GM19397 (cell line): ENCODE results near the gene POLR3E.

Experiments
- ATAC-seq: cut with Tn5 transposase; IDR thresholded peaks from one replicate; pipeline ENCODE4 v1.9.1; 2021; ENCODE audit warnings: mild to moderate bottlenecking, moderate library complexity; ENCODE audit not compliant: unreplicated experiment

POLR3E gene

DNA sequence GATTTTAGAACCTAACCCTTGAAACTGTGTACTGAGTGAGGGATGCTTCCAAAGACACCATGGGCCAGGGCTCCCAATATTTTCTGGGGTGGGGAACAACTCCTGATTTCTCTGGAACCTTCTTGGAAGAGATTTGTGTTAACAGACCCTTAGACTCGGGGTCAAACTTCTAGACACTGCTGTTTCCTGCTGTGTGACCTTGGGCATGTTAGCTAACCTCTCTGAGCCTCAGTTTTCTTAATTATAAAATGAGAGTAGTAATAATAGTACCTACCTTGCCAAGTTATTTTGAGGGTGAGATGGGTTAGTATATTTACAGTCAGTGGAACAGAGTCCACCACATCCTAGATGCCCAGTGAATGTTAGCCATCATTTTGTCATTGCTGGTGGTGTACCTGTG, 18.8 kb downstream of the POLR3E start:
- ATAC-seq: no peak

- no peak for ATAC-seq
These were observed 19.2 kb downstream of the POLR3E start for GRCh38 chr16:22316411-22316811.

- no peak for ATAC-seq
These were observed 19.9 kb downstream of the POLR3E start for GRCh38 chr16:22317001-22317530.

- no peak for ATAC-seq
These were observed 20.4 kb downstream of the POLR3E start for GRCh38 chr16:22317625-22318024.

- ATAC-seq: no peak
These were observed 21.6 kb downstream of the POLR3E start for GRCh38 chr16:22318690-22319358.

- ATAC-seq: no peak
These were observed 23.5 kb downstream of the POLR3E start for GRCh38 chr16:22320572-22321339.

- no peak for ATAC-seq
These were observed 24.3 kb downstream of the POLR3E start for GRCh38 chr16:22321340-22322001.

DNA sequence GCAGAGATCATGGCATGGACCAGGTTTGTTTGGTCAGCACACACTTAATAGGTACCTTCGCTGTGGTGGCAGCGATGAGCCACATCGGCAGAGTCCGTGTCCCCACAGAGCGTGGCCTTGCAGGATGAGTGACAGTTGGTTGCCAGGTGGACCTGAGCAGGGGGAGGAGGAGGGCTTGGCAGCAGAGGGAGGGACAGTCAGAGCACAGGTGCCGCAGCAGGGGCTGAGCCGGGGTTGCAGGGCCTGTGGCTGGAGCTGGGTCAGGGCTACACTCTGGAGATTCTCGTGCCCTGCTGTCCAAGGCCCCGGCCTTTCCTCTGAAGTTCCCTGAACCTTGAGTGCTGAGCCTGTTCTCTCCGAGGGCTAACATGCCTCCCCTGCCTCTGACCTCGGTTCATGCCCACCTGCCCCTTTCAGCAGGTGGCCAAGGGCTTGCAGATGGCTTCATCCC, 24.8 kb downstream of the POLR3E start:
- ATAC-seq: no peak

- ATAC-seq: no peak
These were observed 25.5 kb downstream of the POLR3E start for GRCh38 chr16:22322741-22323140.

GRCh38 chr16:22323173-22323958, 26.2 kb downstream of the POLR3E start:
- no peak for ATAC-seq

DNA sequence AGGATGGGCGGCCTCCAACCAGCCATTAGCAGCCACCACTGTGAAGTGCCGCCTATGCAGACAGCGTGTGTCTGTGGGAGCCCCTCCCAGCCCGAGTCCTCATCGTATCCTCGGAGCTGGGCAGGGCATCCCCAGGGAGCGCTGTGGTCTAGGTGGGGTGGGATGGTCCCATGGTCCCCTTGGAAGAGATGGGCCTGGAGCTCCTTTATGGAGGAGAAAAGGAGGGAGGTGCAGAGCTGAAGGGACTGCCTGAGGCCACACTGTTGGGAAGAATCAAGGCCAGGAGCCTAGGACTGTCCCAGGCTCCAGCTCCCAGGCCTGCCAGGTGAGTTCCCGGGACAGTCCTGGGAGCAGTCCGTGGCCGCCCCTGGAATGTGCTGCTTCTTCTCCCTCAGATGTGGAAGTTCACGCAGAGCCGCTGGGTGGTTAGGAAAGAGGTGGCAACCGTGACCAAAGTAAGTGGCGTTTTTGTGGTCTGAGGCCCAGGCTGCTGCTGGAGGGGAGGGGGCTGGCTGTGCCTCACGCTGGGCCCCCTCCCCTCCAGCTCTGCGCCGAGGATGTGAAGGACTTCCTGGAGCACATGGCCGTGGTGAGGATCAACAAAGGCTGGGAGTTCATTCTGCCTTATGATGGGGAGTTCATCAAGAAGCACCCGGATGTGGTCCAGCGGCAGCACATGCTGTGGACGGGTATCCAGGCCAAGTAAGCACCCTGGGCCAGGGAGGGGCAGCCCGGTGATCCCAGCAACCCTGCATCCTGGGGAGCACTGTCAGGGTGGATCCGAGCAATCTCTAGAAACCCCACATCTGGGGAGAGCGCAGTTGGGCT, 27.0 kb downstream of the POLR3E start:
- ATAC-seq: no peak

GRCh38 chr16:22324787-22325597, 27.8 kb downstream of the POLR3E start:
- ATAC-seq: no peak

- ATAC-seq: no peak
These were observed 28.6 kb downstream of the POLR3E start for GRCh38 chr16:22325598-22326368.

DNA sequence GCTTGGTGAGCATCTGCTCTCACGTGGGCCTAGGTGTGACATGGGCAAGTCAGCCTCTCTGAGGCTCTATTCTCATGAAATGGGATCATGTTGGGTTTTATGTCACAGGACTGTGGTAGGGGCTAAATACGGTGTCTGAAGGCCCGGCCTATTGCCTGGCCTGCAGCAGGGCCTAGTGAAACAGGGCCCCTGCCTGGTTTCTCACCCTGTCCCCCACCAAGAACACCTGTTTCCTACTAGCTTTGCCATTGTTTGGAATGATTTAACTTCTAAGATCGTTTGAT, 29.1 kb downstream of the POLR3E start:
- ATAC-seq: no peak

DNA sequence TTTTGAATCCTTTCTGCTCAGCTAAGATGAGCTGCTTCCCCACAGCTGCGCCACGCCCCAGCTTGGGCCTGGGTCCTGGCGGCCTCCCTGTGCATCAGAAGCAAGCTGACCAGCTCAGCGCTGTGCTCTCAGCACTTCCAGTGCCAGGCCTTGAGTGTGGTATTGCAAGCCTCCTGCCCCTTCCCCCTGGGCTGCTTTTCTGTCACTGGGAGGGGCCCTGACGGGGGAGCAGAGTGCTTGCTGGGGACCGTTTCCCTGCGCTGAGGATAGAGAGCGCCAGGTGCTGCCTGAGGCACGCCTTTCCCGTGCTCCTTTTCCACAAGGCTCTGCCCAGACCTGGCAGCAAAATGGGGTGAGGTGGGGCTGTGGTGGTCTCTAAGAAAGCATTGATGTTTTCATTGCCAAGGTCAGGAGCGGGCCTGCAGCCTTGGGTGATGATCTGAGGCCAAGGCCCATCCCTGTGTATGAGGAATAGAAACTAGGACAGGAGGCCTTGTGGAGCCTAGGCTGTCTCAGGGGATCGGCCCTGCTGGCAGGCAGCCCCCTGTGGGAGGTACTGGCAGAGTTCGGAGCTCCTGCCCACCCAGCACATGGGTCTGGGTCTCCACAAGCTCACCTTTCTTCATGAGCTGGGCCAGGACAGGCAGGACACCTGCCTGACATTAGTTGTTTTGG, 29.7 kb downstream of the POLR3E start:
- ATAC-seq: no peak

DNA sequence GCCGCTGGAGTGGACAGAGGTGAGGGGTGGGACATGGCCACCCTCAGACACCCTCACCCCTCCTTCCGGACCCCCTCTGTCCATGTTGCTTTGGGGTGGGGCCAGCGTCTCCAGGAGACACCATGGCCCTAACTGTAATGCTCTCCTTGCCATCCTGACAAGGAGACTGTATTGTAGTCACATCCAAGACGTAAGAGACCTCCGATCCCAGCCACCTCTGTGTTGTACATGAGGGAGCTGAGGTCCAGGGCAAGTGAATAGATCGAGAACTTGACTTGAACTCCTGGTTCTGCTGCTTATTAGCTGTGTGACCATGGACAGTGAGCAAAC, 30.2 kb downstream of the POLR3E start:
- ATAC-seq: no peak

DNA sequence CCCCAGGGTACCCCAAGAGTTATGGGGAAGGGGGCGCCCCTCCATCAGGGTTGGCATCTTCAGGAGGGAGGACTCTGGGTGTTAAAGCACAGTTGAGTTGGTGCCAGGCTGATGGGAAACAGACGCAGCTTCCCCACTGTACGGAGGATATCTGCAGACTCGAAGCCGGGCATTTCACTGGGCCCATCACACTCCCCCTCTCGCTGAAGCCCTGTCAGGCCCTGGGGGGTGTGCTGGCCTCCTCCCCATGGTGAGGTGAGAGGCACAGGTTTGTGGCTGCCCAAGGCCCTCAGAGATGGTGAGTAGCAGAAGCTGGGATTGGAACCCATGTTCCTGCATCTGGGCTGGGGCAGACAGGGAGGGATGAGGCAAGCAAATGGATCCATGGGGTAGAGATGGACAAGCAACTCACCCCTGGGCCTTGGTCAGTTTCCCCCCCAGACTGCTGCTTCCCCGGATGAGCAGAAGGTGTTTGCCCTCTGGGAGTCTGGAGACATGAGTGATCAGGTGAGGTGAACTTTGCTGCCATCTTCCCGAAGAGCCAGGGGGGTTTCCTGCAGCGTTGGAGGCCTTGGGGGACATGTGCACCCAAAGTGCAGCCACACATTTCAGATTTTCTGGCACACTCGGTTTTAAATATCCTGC, 31.0 kb downstream of the POLR3E start:
- no peak for ATAC-seq

- ATAC-seq: no peak
These were observed 32.0 kb downstream of the POLR3E start for GRCh38 chr16:22329199-22329695.
